ENCODE data around the gene ZC3HAV1. TPM values are rescaled to one million over a fixed set of nuclear protein-coding genes. Genes with fewer than 3 reads are reported as not detected.

ZC3HAV1 gene
- total and polyA plus RNA-seq, 10 of the 15 experiments (the other 5 are each of a cell fraction or from before 2014, with no cell fraction given) = 18.5 to 55.3 (median 44.7) TPM

- TF ChIP-seq E4F1 (IDR thresholded peaks at IDR 0.05; ENCODE audit: borderline replicate concordance, partially characterized antibody) = no peak
Measured at GRCh38 chr7:139099172-139099947, 10.2 kb downstream of the ZC3HAV1 start (continued).

DNA sequence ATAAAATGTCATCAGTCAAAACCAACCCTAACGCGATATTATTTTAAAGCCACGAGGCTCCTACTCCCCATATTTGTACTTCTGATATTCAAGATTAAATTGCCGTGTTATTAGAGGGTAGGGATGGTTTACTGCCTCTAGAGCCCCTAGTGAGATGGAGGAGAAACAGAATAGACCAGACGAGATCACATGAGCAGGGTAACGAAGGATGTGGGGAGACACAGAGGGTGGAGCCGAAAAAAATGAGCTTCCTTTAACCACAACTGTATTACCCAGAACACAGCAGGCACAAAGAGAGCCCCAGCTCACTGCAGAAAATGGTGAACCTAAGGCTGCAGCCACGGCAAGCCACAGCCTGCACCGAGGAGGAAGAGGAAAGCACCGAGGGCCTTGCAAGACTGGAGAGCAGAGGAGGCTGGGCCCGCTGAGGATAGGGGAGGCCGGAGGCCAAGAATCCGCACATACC lies 14.3 kb downstream of the ZC3HAV1 start:
- no TSS peak for BruUV-seq (replicated peaks)
- Histone ChIP-seq H3K4me1 (ENCODE audit: control insufficient read depth, insufficient read depth, low read length) (peaks cover 20% of the 10 kb centered on the region), H4K20me1 (ENCODE audit: control insufficient read depth, insufficient read depth) (no peaks in the 10 kb centered on the region), H3K79me2 (ENCODE audit: control insufficient read depth, insufficient read depth, low read length) (peaks cover 71% of the 10 kb centered on the region), H3K9me3 (replicated peaks; ENCODE audit: control insufficient read depth, insufficient read depth, low read length) (no peaks in the 10 kb centered on the region; the same call in 2 of the 3 replicates), H3K4me2 (ENCODE audit: control insufficient read depth, insufficient read depth) (peak overlapping the region; percentile 83), H3K27me3 (replicated peaks in 1 of 2; ENCODE audit: control insufficient read depth in 2 of 2, insufficient read depth in 2 of 2, low read length in 1 of 2) (no peaks in the 10 kb centered on the region), H3K36me3 (ENCODE audit: control insufficient read depth in 2 of 2, insufficient read depth in 2 of 2, low read length in 1 of 2) (peaks cover 6 to 14% of the 10 kb centered on the region in 2 experiments), H3K9ac (ENCODE audit: control insufficient read depth, insufficient read depth, low read length) (peak overlapping the region; percentile 59), H2AFZ (ENCODE audit: control insufficient read depth, low read depth, low read length) (peak overlapping the region; percentile 71), H3K27ac (ENCODE audit: control insufficient read depth, insufficient read depth) (peak overlapping the region; percentile 70), H3K4me3 (peak overlapping the region; percentile 65)
- ChIA-PET SMC1A (ENCODE audit: uncharacterized antibody, unreplicated experiment) (interaction anchor here (0.6 to 2.8 kb wide), 14 partner anchors 9 to 278 kb away, joined by 3 to 33 read pairs (median 5); no protein-coding TSS in a partner anchor), POLR2A (interaction anchor here (0.9 to 2.8 kb wide), 13 partner anchors 9 to 77 kb away, joined by 3 to 28 read pairs (median 7); no protein-coding TSS in a partner anchor), RAD21 (ENCODE audit: unreplicated experiment) (interaction anchor here (0.8 to 2.4 kb wide), 11 partner anchors 9 to 209 kb away, joined by 3 to 55 read pairs (median 5); partner anchors contain the start of gene UBN2), CTCF (interaction anchor here (0.7 to 2.7 kb wide), 13 partner anchors 9 to 209 kb away, joined by 3 to 34 read pairs (median 4); no protein-coding TSS in a partner anchor)
- WGBS (ENCODE audit: insufficient coverage, insufficient replicate concordance, low lambda C conversion rate, missing lambda C conversion rate) = under 1% methylated on average over 13 of the region's 13 CpGs
- ATAC-seq (peak; percentile 99), DNase-seq (ENCODE audit: low read depth, low spot score) (peak; percentile 88), FAIRE-seq (peak; percentile 84)
- in situ Hi-C loops (cut with MboI) (no loop called here), intact Hi-C loops (cut with micrococcal nuclease; ENCODE audit: unreplicated experiment) (no loop called here)
- TF ChIP-seq SMC3 (IDR thresholded peaks at IDR 0.05; ENCODE audit: borderline replicate concordance, low read length) = peak; percentile 17; the same call in 1 of the 2 replicates
- TF ChIP-seq RUNX3 (IDR thresholded peaks at IDR 0.05; ENCODE audit: low read length) = peak; percentile 94
- TF ChIP-seq FOXM1 (IDR thresholded peaks at IDR 0.05; ENCODE audit: low read depth, low read length) = no peak
- TF ChIP-seq SMARCA5 (IDR thresholded peaks at IDR 0.05) = no peak; the same call in 1 of the 2 replicates
- TF ChIP-seq JUND (IDR thresholded peaks at IDR 0.05; ENCODE audit: low read depth, low read length) = no peak
- peak; percentile 23; the same call in 1 of the 2 replicates for TF ChIP-seq IKZF1 (conservative IDR thresholded peaks at IDR 0.05)
- TF ChIP-seq ZNF384 (IDR thresholded peaks at IDR 0.05; ENCODE audit: borderline replicate concordance, low read depth, low read length) = peak; percentile 65
- no peak for TF ChIP-seq YBX1 (IDR thresholded peaks at IDR 0.05)
- TF ChIP-seq SMAD1 (IDR thresholded peaks at IDR 0.05; ENCODE audit: low read depth, partially characterized antibody) = no peak
- TF ChIP-seq SMAD5 (IDR thresholded peaks at IDR 0.05; ENCODE audit: low read depth) = no peak
- TF ChIP-seq TAF1 (IDR thresholded peaks at IDR 0.05; ENCODE audit: borderline replicate concordance, low read depth, low read length) = peak; percentile 61; the same call in 1 of the 2 replicates
- TF ChIP-seq, protein P1, sequence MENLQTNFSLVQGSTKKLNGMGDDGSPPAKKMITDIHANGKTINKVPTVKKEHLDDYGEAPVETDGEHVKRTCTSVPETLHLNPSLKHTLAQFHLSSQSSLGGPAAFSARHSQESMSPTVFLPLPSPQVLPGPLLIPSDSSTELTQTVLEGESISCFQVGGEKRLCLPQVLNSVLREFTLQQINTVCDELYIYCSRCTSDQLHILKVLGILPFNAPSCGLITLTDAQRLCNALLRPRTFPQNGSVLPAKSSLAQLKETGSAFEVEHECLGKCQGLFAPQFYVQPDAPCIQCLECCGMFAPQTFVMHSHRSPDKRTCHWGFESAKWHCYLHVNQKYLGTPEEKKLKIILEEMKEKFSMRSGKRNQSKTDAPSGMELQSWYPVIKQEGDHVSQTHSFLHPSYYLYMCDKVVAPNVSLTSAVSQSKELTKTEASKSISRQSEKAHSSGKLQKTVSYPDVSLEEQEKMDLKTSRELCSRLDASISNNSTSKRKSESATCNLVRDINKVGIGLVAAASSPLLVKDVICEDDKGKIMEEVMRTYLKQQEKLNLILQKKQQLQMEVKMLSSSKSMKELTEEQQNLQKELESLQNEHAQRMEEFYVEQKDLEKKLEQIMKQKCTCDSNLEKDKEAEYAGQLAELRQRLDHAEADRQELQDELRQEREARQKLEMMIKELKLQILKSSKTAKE (IDR thresholded peaks at IDR 0.05; ENCODE audit: low read depth, poor library complexity, severe bottlenecking) = no peak
- TF ChIP-seq GATAD2B (conservative IDR thresholded peaks at IDR 0.05; ENCODE audit: low read depth) = no peak
- TF ChIP-seq, protein P2, sequence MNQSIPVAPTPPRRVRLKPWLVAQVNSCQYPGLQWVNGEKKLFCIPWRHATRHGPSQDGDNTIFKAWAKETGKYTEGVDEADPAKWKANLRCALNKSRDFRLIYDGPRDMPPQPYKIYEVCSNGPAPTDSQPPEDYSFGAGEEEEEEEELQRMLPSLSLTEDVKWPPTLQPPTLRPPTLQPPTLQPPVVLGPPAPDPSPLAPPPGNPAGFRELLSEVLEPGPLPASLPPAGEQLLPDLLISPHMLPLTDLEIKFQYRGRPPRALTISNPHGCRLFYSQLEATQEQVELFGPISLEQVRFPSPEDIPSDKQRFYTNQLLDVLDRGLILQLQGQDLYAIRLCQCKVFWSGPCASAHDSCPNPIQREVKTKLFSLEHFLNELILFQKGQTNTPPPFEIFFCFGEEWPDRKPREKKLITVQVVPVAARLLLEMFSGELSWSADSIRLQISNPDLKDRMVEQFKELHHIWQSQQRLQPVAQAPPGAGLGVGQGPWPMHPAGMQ (IDR thresholded peaks at IDR 0.05; ENCODE audit: borderline replicate concordance) = no peak
- no peak for TF ChIP-seq ZBED1 (IDR thresholded peaks at IDR 0.05; ENCODE audit: borderline replicate concordance)

Data from GM12878 (cell line).